HG03159 (cell line): ENCODE results near the gene AP2A1.

Experiments used
- ATAC-seq: cut with Tn5 transposase; IDR thresholded peaks from one replicate; pipeline ENCODE4 v1.9.1; 2021; ENCODE audit warnings: mild to moderate bottlenecking, moderate library complexity; ENCODE audit not compliant: unreplicated experiment

Gene AP2A1

GRCh38 chr19:49792829-49793560 lies 26.2 kb downstream of the AP2A1 start:
- no peak for ATAC-seq

GRCh38 chr19:49793561-49793840 lies 26.7 kb downstream of the AP2A1 start:
- ATAC-seq, result no peak

- no peak for ATAC-seq
These were observed 28.8 kb downstream of the AP2A1 start for GRCh38 chr19:49795615-49796014.

DNA sequence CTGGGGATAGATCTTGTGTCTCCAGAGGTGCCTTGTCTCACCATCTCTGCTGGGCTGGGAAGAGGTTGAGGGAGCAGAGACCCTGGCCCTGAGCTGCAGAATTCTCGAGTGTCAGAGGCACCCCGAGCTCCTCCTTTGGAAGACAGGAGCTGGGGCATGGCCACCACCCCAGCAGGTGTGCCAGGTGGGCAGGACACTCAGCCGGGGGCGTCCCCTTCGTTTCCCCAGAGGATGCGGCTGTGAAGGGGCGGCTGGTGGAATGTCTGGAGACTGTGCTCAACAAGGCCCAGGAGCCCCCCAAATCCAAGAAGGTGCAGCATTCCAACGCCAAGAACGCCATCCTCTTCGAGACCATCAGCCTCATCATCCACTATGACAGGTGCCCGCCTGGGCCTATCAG lies 31.8 kb downstream of the AP2A1 start:
- ATAC-seq, result no peak

DNA sequence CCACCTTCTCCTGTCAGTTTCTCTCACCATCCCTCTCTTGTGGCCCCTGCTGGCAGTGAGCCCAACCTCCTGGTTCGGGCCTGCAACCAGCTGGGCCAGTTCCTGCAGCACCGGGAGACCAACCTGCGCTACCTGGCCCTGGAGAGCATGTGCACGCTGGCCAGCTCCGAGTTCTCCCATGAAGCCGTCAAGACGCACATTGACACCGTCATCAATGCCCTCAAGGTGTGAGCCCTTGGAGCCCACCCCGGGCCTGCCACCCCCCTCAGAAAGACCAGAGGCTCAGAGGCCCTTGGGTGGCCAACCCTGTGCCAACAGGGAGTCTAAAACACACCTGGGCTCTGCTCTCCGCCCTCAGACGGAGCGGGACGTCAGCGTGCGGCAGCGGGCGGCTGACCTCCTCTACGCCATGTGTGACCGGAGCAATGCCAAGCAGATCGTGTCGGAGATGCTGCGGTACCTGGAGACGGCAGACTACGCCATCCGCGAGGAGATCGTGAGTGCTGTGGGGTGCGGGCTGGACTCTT lies 32.5 kb downstream of the AP2A1 start:
- ATAC-seq, result no peak

- no peak for ATAC-seq
These were observed 33.1 kb downstream of the AP2A1 start for GRCh38 chr19:49799798-49800376.

DNA sequence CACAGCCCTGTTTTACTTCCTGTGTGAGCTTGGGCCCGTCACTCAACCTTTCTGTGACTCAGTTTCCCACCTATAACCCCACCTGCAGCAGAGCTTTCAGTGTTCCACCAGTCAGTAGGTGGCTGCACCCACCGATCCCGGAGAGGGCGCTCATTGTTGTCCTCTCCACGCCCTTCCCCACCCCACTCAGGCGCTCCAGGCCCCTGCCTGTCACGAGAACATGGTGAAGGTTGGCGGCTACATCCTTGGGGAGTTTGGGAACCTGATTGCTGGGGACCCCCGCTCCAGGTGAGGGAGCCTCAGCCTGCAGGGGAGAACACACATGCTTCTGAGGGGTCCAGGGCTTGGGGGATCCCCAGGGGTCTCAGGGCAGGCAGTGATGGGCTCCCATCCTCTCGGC lies 34.0 kb downstream of the AP2A1 start:
- no peak for ATAC-seq

- no peak for ATAC-seq
These were observed 34.6 kb downstream of the AP2A1 start for GRCh38 chr19:49801401-49801888.

- no peak for ATAC-seq
These were observed 35.3 kb downstream of the AP2A1 start for GRCh38 chr19:49801966-49802661.

GRCh38 chr19:49802836-49803528 lies 36.2 kb downstream of the AP2A1 start:
- ATAC-seq, result no peak

DNA sequence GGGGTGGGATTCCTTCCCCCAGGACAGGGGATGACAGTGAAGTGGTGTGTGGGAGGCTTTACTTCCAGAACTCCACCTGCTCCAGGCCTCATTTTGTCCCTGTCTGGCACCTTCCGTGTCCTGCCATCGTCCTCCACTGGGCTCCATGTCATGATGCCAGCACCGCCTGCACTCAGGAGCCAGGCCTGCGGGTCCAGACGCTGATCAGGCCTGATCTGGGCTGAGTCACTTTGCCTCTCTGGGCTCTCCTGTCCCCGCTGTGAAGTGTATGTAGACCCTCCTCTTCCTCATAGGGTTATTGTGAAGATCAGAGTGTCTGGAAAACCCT lies 36.7 kb downstream of the AP2A1 start:
- ATAC-seq, result no peak

GRCh38 chr19:49805822-49806619 lies 39.2 kb downstream of the AP2A1 start:
- ATAC-seq, result no peak

GRCh38 chr19:49806620-49806959 lies 39.8 kb downstream of the AP2A1 start:
- ATAC-seq, result no peak

DNA sequence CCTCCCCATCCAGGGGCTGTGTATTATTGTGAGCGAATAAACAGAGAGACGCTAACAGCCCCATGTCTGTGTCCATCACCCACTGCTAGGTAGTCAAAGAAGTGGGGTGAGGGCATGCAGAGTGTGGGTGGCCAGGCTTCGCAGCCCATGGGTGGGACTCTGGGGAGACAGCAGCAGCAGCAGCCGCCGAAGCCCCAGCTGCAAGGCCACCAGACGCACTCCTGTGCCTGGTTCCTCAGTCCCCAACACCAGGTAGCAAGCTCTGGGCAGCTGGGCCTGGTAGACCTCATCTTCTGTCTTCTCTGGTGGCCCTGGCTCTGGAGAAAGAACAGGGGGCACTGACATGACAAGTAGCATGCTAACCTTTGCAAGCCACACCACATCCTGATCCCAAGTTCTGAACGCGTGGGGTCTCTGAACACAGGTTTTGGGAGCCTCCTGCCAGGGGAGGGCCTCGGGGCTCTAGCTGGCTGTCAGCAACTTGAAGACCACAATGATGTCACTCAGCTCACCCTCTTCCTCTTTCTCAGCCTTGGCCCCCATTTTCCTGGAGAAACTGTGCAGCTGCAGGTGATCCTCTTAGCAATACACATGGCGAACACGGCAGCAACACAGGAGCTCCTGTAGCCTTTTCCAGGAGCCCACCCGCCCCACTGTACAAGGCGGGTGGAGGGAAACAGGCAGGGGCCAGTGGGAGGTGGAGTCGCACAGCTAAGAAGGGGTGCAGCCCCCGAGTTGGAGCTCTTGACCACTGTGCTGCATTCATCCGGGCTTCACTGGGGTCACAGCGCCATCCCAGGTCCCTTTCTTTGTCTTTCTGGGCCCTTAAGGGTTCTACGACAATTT lies 40.5 kb downstream of the AP2A1 start:
- ATAC-seq, result no peak

DNA sequence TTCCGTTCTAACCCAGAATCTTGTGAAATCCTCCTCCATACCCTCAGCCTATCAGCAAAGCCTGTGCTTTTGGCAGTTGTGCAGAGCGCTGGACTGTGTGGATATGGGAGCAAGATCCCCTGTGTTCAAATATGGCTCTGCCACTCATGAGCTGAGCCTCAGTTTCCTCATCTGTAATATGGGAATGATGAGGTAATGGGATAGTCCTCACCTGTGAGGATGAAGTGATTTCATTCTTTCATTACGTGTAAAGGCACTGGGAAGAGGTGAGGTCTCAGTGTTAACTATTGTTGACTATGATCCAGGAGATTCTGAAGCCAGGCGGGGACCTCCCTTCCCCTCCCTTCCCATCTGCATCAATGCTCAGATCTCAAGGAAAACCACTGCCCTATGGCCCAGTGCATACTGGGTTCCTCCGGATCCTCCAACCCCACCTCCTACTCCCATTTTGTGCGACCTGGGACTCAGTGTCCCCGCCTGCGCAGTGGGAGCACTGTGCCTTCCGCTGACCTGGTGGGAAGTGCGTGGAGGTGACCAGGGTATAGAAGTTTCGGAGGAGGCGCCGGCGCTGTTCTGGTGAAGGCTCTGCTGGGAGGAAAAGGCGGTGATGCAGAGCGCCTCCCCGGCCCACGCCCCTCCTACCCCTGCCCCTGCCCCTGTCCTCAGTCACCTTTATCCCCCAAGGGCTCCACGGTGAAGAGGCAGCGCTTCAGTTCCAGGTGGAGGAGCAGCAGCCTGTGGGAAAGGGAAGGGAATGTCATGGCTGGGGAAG lies 41.3 kb downstream of the AP2A1 start:
- ATAC-seq, result no peak

- no peak for ATAC-seq
These were observed 41.9 kb downstream of the AP2A1 start for GRCh38 chr19:49808711-49809159.

DNA sequence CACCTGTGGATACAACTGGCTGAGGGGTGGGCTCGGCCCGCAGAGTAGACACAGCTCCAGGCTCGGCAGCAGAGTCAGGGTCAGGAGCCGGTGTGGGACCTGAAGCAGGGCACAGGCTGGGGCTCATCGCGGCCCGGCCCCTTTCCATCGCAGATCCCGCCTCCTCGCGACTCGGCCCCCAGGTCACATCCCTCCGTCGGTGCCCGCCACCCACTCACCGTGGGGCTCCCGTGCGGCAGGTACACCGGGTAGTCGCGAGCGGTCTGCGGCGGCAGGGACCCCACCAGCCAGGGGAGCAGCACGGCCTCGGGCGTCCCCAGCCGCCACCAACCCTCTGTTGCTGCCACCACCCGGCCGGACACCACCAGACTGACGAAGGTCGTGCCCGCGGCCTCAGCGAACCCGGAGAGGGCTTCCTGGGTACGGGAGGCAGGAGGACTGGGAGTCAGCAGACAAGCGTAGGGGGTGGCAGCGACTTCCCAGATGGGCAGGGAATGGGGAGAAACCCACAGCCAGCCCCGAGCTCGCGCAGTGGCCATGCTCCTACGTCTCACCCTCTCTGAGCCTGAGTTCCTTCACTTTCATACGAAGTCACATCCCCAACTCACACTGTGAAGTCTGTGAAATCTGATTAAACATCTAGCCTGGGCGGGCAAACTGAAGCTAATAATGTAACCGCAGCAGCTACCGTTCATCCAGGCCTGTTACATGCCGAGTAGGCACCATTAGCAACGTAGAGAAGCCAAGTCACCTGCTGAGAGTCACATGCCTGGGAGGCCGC lies 42.5 kb downstream of the AP2A1 start:
- no peak for ATAC-seq

- ATAC-seq, result no peak
These were observed 43.2 kb downstream of the AP2A1 start for GRCh38 chr19:49809941-49810389.
